HCT116 (cell line): ENCODE data around the gene NOL3. TPM values are rescaled to one million over a fixed set of nuclear protein-coding genes. Genes with fewer than 3 reads are reported as not detected.

ENCODE experiments used
- ATAC-seq: fragments of 200-7000 bp; cut with Tn5 transposase; 2 replicates; pipeline ENCODE4 v1.9.1; 2020; ENCODE audit warnings: mild to moderate bottlenecking, moderate library complexity
- BruUV-seq: library from RNA; stranded (reverse); fragments of 400-500 nt; replicated peaks from 2 replicates; lab custom pipeline; 2021; lab: Mats Ljungman, UMichigan
- CTCF ChIA-PET: fragments of 300-600 bp; sonication (Branson Sonifier 250); formaldehyde crosslinking; loops from one replicate; lab custom pipeline; 2021; ENCODE audit warnings: antibody characterized with exemption; lab: Charles Lee
- POLR2A ChIA-PET: fragments of 300-600, 350-600 bp; sonication (Branson Sonifier 250); formaldehyde crosslinking; loops from one replicate; lab custom pipeline; 2021; ENCODE audit warnings: antibody characterized with exemption; lab: Charles Lee
- RAD21 ChIA-PET, 2 experiments: fragments of 300-600 bp; sonication (Branson Sonifier 250); formaldehyde crosslinking; loops; one replicate each; lab custom pipeline; 2023; ENCODE audit warnings: low total read pairs in 2 of 2; ENCODE audit not compliant: uncharacterized antibody in 2 of 2, unreplicated experiment in 2 of 2, low non-redundant PET in 1 of 2; lab: Charles Lee
- DNase-seq: peaks from one replicate; pipeline ENCODE4 v3.0.0-alpha.2; 2010; ENCODE audit warnings: low read depth, low spot score
- H2AFZ ChIP-seq: fragments of 200-600 bp; shearing (Covaris generic), sonication (generic); 2 replicates; pipeline ENCODE4 v1.6.1; 2017; ENCODE audit warnings: low read depth, mixed run types, mixed read lengths, antibody characterized with exemption, low read length; ENCODE audit not compliant: poor library complexity, severe bottlenecking
- H3K27ac ChIP-seq: 2 replicates; pipeline ENCODE4 v1.5.1; 2012; ENCODE audit warnings: low read depth, low read length
- H3K27me3 ChIP-seq: fragments of 200-600 bp; sonication (generic); 2 replicates; pipeline ENCODE4 v1.6.1; 2016; ENCODE audit warnings: mixed run types, low read length, mixed read lengths; ENCODE audit not compliant: insufficient read depth
- H3K36me3 ChIP-seq, 2 experiments: fragments of 200-500 bp in 1 of 2; fragments of 200-600 bp in 1 of 2; sonication (Bioruptor generic) in 1 of 2; sonication (generic) in 1 of 2; 2 replicates each; pipeline versions ENCODE4 v1.5.1 to v1.6.1; 2014 to 2016; ENCODE audit warnings: low read length in 2 of 2, inconsistent platforms in 1 of 2, mixed read lengths in 1 of 2, mixed run types in 1 of 2; ENCODE audit not compliant: insufficient read depth in 2 of 2, control insufficient read depth in 1 of 2
- H3K4me1 ChIP-seq, 2 experiments: fragments of 200-600 bp in 1 of 2; sonication (generic) in 1 of 2; 2 replicates each; pipeline versions ENCODE4 v1.5.1 to v1.6.1; 2012 to 2017; ENCODE audit warnings: low read length in 2 of 2, inconsistent platforms in 1 of 2, mild to moderate bottlenecking in 1 of 2, mixed read lengths in 1 of 2, mixed run types in 1 of 2, moderate library complexity in 1 of 2; ENCODE audit not compliant: insufficient read depth in 2 of 2, control insufficient read depth in 1 of 2
- H3K4me2 ChIP-seq: fragments of 200-600 bp; sonication (generic); 2 replicates; pipeline ENCODE4 v1.6.1; 2017; ENCODE audit warnings: mixed run types, low read length, mixed read lengths
- H3K4me3 ChIP-seq, 2 experiments: fragments of 200-600 bp in 1 of 2; sonication (generic) in 1 of 2; replicated peaks in 1 of 2; 2 replicates each; pipeline ENCODE4 v1.5.1; 2011 to 2016; ENCODE audit warnings: low read length in 2 of 2, control low read depth in 1 of 2, low read depth in 1 of 2, mild to moderate bottlenecking in 1 of 2, mixed read lengths in 1 of 2, mixed run types in 1 of 2
- H3K79me2 ChIP-seq: fragments of 200-600 bp; sonication (generic); 2 replicates; pipeline ENCODE4 v1.6.1; 2017; ENCODE audit warnings: mild to moderate bottlenecking, mixed run types, low read length, moderate library complexity, mixed read lengths; ENCODE audit not compliant: insufficient read depth
- H3K9ac ChIP-seq: fragments of 200-600 bp; sonication (generic); 2 replicates; pipeline ENCODE4 v1.6.1; 2016; ENCODE audit warnings: low read length, mixed read lengths
- H3K9me2 ChIP-seq: fragments of 200-600 bp; sonication (generic), shearing (Covaris generic); 2 replicates; pipeline ENCODE4 v1.6.1; 2017; ENCODE audit warnings: mixed run types, mild to moderate bottlenecking, moderate library complexity; ENCODE audit not compliant: insufficient read depth
- H3K9me3 ChIP-seq, 2 experiments: fragments of 200-500 bp in 1 of 2; fragments of 200-600 bp in 1 of 2; sonication (Bioruptor generic) in 1 of 2; sonication (generic) in 1 of 2; 2 replicates each; pipeline ENCODE4 v1.6.1; 2014 to 2017; ENCODE audit warnings: low read length in 2 of 2, mixed read lengths in 2 of 2, inconsistent platforms in 1 of 2, low read depth in 1 of 2, mild to moderate bottlenecking in 1 of 2, mixed run types in 1 of 2, moderate library complexity in 1 of 2; ENCODE audit not compliant: control insufficient read depth in 1 of 2, insufficient read depth in 1 of 2
- H4K20me1 ChIP-seq: fragments of 200-600 bp; sonication (generic), shearing (Covaris generic); 2 replicates; pipeline ENCODE4 v1.6.1; 2017; ENCODE audit warnings: mixed run types, mild to moderate bottlenecking, moderate library complexity; ENCODE audit not compliant: insufficient read depth
- CBX3 ChIP-seq: IDR thresholded peaks from 2 replicates; pipeline ENCODE4 v1.6.1; 2012; ENCODE audit warnings: low read depth
- CEBPB ChIP-seq: IDR thresholded peaks from 2 replicates; pipeline ENCODE4 v1.6.1; 2012; ENCODE audit warnings: low read depth
- EGR1 ChIP-seq: IDR thresholded peaks from 2 replicates; pipeline ENCODE4 v1.6.1; 2012; ENCODE audit warnings: low read depth
- ELF1 ChIP-seq: IDR thresholded peaks from 2 replicates; pipeline ENCODE4 v1.6.1; 2012; ENCODE audit warnings: low read depth, borderline replicate concordance
- EZH2phosphoT487 ChIP-seq: fragments of 200-600 bp; IDR thresholded peaks from 2 replicates; pipeline ENCODE4 v1.6.1; 2018; ENCODE audit warnings: antibody characterized with exemption, borderline replicate concordance
- FOSL1 ChIP-seq: IDR thresholded peaks from 2 replicates; pipeline ENCODE4 v1.6.1; 2012; ENCODE audit warnings: low read depth
- JUND ChIP-seq: IDR thresholded peaks from 2 replicates; pipeline ENCODE4 v1.6.1; 2012
- POLR2A ChIP-seq: IDR thresholded peaks from 2 replicates; pipeline ENCODE4 v1.7.0; 2011; ENCODE audit warnings: borderline replicate concordance; ENCODE audit not compliant: insufficient read depth, insufficient read length; ENCODE audit errors: extremely low read depth
- POLR2AphosphoS5 ChIP-seq: IDR thresholded peaks from 2 replicates; pipeline ENCODE4 v1.6.1; 2011; ENCODE audit warnings: mild to moderate bottlenecking, low read depth, low read length, moderate library complexity
- RAD21 ChIP-seq: IDR thresholded peaks from 2 replicates; pipeline ENCODE4 v1.6.1; 2012; ENCODE audit warnings: low read depth, mild to moderate bottlenecking
- SIN3A ChIP-seq: IDR thresholded peaks from 2 replicates; pipeline ENCODE4 v1.6.1; 2012; ENCODE audit warnings: low read depth
- SP1 ChIP-seq: IDR thresholded peaks from 2 replicates; pipeline ENCODE4 v1.6.1; 2012; ENCODE audit warnings: low read depth
- SRF ChIP-seq: IDR thresholded peaks from 2 replicates; pipeline ENCODE4 v1.6.1; 2012; ENCODE audit warnings: low read depth
- TCF7L2 ChIP-seq: IDR thresholded peaks from 2 replicates; pipeline ENCODE4 v1.7.0; 2011; ENCODE audit warnings: borderline replicate concordance, inconsistent platforms; ENCODE audit not compliant: insufficient read depth, insufficient read length; ENCODE audit errors: extremely low read depth
- YY1 ChIP-seq: IDR thresholded peaks from 2 replicates; pipeline ENCODE4 v1.6.1; 2011; ENCODE audit warnings: low read length, low read depth, moderate library complexity, mild to moderate bottlenecking; ENCODE audit not compliant: insufficient replicate concordance; ENCODE audit errors: extremely low read depth
- ZFX ChIP-seq: fragments of 450-650 bp; IDR thresholded peaks from 2 replicates; pipeline ENCODE4 v1.6.1; 2017
- ZNF274 ChIP-seq: fragments of 200-500 bp; sonication (Bioruptor generic); IDR thresholded peaks from 2 replicates; pipeline ENCODE4 v1.6.1; 2014; ENCODE audit warnings: mild to moderate bottlenecking, low read depth, low read length, inconsistent platforms
- intact Hi-C: fragments of 100-400 bp; cut with micrococcal nuclease; formaldehyde crosslinking; loops from 2 replicates; pipeline ENCODE4 v1.10.0; 2022
- total RNA-seq: library from RNA; stranded (reverse); gene quantifications from one replicate; pipeline ENCODE4 v1.2.1, GENCODE V29; 2021; ENCODE audit not compliant: unreplicated experiment
- TF ChIP-seq, protein P1 (sequence below), 3 experiments: fragments of 200-600 bp in 1 of 3; sonication (generic) in 1 of 3; IDR thresholded peaks in 2 of 3; conservative IDR thresholded peaks in 1 of 3; 2 replicates each; pipeline ENCODE4 v1.5.1; 2012 to 2017; ENCODE audit warnings: low read depth in 2 of 3, low read length in 2 of 3, antibody characterized with exemption in 1 of 3, borderline replicate concordance in 1 of 3, control low read depth in 1 of 3, mild to moderate bottlenecking in 1 of 3, mixed read lengths in 1 of 3, mixed run types in 1 of 3, moderate library complexity in 1 of 3; ENCODE audit not compliant: insufficient read depth in 1 of 3
- TF ChIP-seq, protein P2 (sequence below): IDR thresholded peaks from 2 replicates; pipeline ENCODE4 v1.6.1; 2011; ENCODE audit warnings: mild to moderate bottlenecking, low read length, moderate library complexity; ENCODE audit not compliant: insufficient replicate concordance; ENCODE audit errors: extremely low read depth

The NOL3 gene
- total RNA-seq, 1 experiment from 2014 or later, result 54.0 TPM

DNA sequence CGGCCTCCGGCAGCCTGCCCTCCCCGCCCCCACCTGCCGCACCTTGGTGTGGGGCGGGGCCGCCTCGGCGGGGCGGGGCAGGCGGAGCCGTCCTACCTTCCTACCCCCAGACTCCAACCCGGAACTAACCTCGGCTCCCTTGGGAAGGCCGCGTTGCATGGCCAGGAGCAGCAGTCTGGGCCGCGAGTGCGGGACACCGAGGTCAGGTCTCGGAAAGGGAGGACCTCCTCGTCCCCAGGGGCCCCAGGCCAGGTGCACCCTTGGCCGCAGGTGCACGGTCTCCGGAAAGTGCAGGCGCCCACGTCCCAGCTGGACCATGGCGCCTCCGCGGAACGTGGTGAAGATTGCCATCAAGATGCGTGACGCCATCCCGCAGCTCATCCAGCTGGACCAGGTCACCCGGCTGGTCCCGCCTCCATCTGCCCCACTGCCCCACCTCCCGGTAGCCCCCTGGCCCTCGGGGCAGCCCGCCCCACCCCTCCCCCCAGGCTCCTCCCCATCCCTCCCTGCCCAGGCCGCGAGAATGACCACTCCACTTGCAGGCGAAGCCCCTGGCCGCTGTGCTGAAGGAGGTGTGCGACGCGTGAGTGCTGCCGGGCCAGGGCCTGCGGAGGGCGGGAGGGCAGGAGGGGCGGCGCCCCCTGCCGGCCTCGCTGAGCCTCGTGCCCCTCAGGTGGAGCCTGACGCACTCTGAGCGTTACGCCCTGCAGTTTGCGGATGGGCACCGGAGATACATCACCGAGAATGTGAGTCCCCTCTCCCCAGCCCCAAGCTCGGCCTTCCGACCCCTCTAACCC is 28.9 kb downstream of the NOL3 start, which contains the start of gene ELMO3 (continued):
- TF ChIP-seq SP1, result no peak
- TF ChIP-seq EGR1, result no peak
- TF ChIP-seq POLR2A, result peak; percentile 16
- no peak for TF ChIP-seq CEBPB
- TF ChIP-seq TCF7L2, result no peak
- no peak for TF ChIP-seq EZH2phosphoT487
- no peak for TF ChIP-seq RAD21
- no peak for TF ChIP-seq FOSL1

DNA sequence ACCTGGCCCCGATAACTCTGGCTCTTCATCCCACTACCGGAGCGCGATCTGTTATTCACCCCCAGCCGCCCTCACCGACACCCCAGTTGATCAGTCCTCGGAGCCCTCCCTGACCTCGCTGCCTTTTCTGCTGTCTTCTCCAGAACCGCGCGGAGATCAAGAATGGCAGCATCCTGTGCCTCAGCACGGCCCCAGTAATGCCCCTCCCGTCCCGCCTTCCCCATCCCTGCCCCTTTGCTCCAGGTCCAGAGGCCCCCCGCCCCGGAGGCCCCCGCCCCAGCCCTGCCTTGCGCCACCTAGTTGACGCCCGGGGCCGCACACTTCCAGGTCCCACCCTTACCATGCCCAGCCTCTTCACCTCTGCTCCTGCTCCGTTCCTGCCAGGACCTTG is 29.5 kb downstream of the NOL3 start:
- Histone ChIP-seq H3K36me3 (peaks cover 27 to 39% of the 10 kb centered on the region in 2 experiments; a peak in 3 of 4 replicates), H4K20me1 (no peaks in the 10 kb centered on the region; the same call in 1 of the 2 replicates), H3K9ac (peak overlapping the region; percentile 75), H3K4me1 (peaks cover 15 to 33% of the 10 kb centered on the region in 2 experiments), H2AFZ (no peak overlapping the region), H3K9me3 (no peaks in the 10 kb centered on the region), H3K4me3 (peak overlapping the region; percentile 78), H3K27ac (peak overlapping the region; percentile 99), H3K79me2 (peaks cover 29% of the 10 kb centered on the region), H3K9me2 (no peaks in the 10 kb centered on the region), H3K4me2 (peak overlapping the region; percentile 97), H3K27me3 (no peaks in the 10 kb centered on the region)
- no TSS peak for BruUV-seq
- peak; percentile 61 for ATAC-seq
- TF ChIP-seq JUND (no peak), TCF7L2 (no peak), SRF (no peak), CBX3 (no peak), RAD21 (no peak), CEBPB (no peak), ZFX (no peak), ELF1 (no peak), SP1 (no peak), EZH2phosphoT487 (no peak), POLR2AphosphoS5 (no peak; the same call in 1 of the 2 replicates), POLR2A (peak; percentile 20), ZNF274 (no peak), EGR1 (no peak), YY1 (no peak), SIN3A (no peak)
- TF ChIP-seq, protein P1, sequence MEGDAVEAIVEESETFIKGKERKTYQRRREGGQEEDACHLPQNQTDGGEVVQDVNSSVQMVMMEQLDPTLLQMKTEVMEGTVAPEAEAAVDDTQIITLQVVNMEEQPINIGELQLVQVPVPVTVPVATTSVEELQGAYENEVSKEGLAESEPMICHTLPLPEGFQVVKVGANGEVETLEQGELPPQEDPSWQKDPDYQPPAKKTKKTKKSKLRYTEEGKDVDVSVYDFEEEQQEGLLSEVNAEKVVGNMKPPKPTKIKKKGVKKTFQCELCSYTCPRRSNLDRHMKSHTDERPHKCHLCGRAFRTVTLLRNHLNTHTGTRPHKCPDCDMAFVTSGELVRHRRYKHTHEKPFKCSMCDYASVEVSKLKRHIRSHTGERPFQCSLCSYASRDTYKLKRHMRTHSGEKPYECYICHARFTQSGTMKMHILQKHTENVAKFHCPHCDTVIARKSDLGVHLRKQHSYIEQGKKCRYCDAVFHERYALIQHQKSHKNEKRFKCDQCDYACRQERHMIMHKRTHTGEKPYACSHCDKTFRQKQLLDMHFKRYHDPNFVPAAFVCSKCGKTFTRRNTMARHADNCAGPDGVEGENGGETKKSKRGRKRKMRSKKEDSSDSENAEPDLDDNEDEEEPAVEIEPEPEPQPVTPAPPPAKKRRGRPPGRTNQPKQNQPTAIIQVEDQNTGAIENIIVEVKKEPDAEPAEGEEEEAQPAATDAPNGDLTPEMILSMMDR (IDR thresholded peaks at IDR 0.05 in 2 of 3, conservative IDR thresholded peaks at IDR 0.05 in 1 of 3; ENCODE audit: borderline replicate concordance in 1 of 3, insufficient read depth in 1 of 3, low read depth in 2 of 3, low read length in 2 of 3), result peak in 2 of 3 experiments; percentile 31 to 48; a peak in 3 of 6 replicates
- TF ChIP-seq, protein P2, sequence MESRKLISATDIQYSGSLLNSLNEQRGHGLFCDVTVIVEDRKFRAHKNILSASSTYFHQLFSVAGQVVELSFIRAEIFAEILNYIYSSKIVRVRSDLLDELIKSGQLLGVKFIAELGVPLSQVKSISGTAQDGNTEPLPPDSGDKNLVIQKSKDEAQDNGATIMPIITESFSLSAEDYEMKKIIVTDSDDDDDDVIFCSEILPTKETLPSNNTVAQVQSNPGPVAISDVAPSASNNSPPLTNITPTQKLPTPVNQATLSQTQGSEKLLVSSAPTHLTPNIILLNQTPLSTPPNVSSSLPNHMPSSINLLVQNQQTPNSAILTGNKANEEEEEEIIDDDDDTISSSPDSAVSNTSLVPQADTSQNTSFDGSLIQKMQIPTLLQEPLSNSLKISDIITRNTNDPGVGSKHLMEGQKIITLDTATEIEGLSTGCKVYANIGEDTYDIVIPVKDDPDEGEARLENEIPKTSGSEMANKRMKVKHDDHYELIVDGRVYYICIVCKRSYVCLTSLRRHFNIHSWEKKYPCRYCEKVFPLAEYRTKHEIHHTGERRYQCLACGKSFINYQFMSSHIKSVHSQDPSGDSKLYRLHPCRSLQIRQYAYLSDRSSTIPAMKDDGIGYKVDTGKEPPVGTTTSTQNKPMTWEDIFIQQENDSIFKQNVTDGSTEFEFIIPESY, result no peak
- DNase-seq, result no peak
- ChIA-PET RAD21 (no interaction called here), CTCF (interaction anchor here (0.7 to 2.3 kb wide), 6 partner anchors 13 to 305 kb away, joined by 4 to 13 read pairs (median 8); partner anchors contain the start of genes FHOD1 and TMEM208), POLR2A (interaction anchor here (0.7 to 2.3 kb wide), 2 partner anchors 42 to 45 kb away, joined by 8 read pairs; no protein-coding TSS in a partner anchor)
- intact Hi-C loops, result no loop called here
